MG63 (cell line): Measurements from ENCODE around the gene NTNG1. TPM values are rescaled to one million over a fixed set of nuclear protein-coding genes. Genes with fewer than 3 reads are reported as not detected.

Source experiments
- total RNA-seq: library from RNA; depleted of rRNA; stranded (reverse); fragments of >200 nt; shearing (Covaris generic); gene quantifications from 2 replicates; pipeline ENCODE4 v1.2.3, GENCODE V29; 2014; ENCODE audit warnings: low replicate concordance; rRNA removed

Gene NTNG1
- total RNA-seq, 1 experiment from 2014 or later, result 0.13 TPM

Other genes starting within 250 kb of the NTNG1 start
- gene PRMT6, start 84.4 kb upstream of the NTNG1 start, total RNA-seq, result 19.6 and 26.6 TPM in 2 replicates